ENCODE data around the gene OMG.
"Not testable (repeated sequence)": the region's sequence is repeated elsewhere in the genome, so short reads cannot be mapped to it uniquely, and the experiment has no call there.

Gene OMG

DNA sequence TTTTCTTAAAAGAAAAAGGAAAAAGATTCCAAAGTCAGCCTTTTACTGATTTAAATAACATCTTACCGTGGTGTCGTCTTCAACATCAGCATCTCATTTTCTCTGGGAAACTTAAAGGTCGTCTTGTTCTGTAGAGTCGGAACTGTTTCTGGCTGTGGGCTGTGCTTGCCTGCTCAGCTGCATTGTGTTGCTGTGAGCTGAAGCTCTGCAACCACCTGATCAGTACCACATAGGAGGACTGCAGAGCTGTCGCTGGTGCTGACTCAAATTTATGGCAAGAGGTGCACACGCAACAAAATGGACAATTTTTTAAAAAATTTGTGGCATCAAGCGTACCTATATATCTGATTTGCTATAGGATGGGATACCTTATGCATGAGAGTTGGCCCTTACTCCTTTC lies at the start of gene OMG:
TSS of gene OMG (minus strand) at position 150 of the 400 bp plus-strand sequence. CDS start 908 bp downstream, outside the sequence.
- no peak for DNase-seq

DNA sequence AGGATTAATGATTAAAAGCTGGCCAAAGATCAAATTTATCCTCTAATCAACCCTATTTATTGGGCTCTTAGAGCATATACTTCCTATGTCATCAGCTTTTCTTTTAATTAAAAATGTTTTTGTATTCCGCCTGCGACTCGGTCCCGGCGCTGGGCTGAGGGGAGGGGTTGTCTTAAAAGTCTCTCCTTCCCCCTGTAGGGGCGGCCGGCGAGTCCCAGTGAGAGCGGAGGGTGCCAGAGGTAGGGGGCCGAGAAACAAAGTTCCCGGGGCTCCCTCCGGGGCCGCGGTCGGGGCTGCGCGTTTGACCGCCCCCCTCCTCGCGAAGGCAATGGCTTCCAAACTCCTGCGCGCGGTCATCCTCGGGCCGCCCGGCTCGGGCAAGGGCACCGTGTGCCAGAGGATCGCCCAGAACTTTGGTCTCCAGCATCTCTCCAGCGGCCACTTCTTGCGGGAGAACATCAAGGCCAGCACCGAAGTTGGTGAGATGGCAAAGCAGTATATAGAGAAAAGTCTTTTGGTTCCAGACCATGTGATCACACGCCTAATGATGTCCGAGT lies 48.2 kb upstream of the OMG start:
- DNase-seq, result not testable (repeated sequence)

- DNase-seq, result no peak
Measured at GRCh38 chr17:31339906-31340661, 43.0 kb upstream of the OMG start.

- no peak for DNase-seq
Measured at GRCh38 chr17:31329221-31329620, 32.2 kb upstream of the OMG start.

DNA sequence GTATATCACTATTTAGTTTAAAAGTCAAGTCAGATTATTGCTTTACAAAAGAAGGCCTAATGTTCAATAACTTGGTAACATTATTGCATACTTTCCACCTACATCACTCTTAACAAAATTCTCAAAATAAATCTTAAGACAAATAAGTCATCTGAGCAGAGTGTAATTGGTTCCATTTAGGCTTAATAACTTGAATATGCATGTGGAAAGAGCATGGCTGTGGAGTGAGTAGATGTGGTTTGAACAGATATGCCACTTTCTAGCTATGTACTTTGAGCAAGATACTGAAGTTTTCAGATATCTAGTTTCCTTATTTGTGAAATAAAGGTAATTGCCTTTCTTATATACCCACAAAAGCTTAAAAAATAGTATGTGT lies 31.1 kb upstream of the OMG start:
- DNase-seq, result no peak

GRCh38 chr17:31327534-31328159 lies 30.6 kb upstream of the OMG start:
- no peak for DNase-seq

GRCh38 chr17:31323551-31323950 lies 26.5 kb upstream of the OMG start:
- DNase-seq, result no peak

- no peak for DNase-seq
Measured at GRCh38 chr17:31321966-31322365, 24.9 kb upstream of the OMG start.

GRCh38 chr17:31321481-31321880 lies 24.4 kb upstream of the OMG start, which contains the start of gene EVI2A:
Gene EVI2A, minus strand, starts transcription at chr17:31321622. Its CDS starts 2,609 bp downstream, at chr17:31319013.
- no peak for DNase-seq

GRCh38 chr17:31320791-31321190 lies 23.8 kb upstream of the OMG start:
- DNase-seq, result no peak

DNA sequence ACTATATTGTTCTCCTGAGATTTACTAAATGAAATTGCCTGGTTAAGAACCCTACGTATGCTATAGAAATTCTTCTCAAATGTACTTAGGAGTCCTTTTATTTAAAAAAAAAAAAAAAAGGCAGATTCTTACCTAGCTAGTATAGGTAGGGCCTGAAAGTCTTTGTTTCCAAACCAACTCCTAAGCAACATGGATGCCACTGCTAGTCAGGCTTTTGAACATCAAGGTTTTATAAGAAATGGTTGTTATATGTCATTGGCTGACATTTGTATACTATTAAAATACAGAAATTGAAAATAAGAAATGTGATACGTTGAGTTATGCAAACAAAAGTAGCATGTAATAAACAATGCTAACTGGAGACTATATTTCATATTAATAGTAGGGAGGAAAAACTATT lies 23.2 kb upstream of the OMG start:
- DNase-seq, result no peak

DNA sequence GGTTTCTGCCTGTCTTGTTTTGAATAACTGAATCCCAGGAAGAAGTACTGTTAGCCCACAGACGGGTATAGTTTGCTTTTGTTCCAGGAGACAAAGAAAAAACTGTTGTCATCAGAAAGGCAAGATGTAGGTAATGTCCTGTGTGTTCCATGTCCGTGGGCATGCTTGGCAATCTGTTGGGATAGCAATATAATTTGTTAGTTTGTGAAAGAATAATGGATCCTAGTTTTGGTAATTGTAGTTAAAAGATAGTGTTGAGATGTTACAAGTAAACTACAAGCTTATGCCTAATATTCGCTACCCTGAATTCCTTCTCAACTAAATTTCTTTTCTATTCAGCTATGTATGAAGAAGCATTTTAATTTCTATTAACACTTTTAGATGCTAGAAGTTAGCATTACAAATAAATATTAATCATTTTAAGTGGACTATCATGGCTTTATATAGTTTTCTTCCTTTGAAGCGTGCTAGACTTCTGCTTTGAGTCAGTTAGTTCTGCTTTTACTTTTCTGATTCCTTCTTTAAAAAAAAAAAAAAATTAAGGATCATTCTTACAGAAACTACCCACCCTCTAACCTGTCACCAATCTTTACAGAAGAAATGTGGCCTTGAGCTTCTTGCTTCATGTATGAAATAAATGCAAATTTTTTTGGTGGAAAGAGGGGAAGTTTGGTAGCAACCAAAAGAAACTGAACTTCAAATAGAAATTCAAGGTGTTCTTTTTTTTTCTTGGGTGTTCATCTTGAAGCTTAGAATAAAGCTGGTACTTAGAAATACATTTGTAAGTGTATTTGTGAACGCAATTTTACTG lies 22.0 kb upstream of the OMG start:
- DNase-seq, result no peak

- DNase-seq, result no peak
Measured at GRCh38 chr17:31318298-31318801, 21.3 kb upstream of the OMG start.

GRCh38 chr17:31314782-31315100 lies 17.7 kb upstream of the OMG start:
- no peak for DNase-seq

DNA sequence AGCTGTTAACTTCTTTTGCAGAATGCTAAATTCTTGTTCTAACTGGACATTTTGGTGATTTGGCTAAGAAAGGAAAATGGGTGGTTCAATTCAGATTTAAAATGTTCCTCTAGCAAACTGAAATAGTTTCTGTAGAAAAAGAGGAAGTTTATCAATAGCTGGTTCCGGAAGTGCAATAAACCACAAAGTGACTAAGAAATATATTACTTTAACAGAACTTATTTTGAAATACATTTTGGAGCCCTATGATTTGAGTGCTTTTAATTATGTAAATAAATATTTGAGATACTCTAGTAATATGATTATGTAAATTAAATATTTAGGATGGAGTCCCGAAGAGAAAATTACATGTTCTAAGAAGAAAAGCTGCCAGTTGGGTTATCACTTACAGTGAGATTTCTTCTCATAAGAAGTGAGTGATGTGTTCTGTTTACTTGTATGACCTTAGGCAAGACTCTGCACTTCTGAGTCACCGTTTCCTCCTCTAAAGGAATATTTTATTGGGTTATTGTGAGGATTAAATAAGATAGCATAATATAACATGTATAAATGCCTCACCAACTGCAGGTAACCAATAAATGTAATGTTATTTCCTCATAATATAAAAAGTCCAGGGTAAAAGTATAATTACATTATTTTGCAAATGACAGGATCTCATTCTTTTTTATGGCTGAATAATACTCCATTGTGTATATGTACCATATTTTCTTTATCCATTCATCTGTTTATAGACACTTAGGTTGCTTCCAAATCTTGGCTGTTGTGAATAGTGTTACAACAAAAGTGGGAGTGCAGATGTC lies 17.1 kb upstream of the OMG start, which contains the start of gene EVI2B:
TSS of gene EVI2B (minus strand) at position 73 of the 800 bp plus-strand sequence. CDS start 8,445 bp downstream, outside the sequence.
- DNase-seq, result no peak

DNA sequence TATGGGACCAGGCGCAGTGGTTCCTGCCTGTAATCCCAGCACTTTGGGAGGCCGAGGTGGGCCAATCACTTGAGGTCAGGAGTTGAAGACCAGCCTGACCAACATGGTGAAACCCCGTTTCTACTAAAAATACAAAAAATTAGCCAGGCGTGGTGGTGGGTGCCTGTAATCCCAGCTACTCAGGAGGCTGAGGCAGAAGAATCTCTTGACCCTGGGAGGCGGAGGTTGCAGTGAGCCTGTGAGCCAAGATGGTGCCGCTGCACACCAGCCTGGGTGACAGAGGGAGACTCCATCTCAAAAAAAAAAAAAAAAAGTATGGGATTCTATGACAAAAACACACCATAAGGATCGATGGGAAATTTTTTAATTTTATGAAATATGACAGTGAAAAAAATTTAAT lies 15.2 kb upstream of the OMG start:
- not testable (repeated sequence) for DNase-seq

- DNase-seq, result no peak
Measured at GRCh38 chr17:31311526-31311925, 14.5 kb upstream of the OMG start.

DNA sequence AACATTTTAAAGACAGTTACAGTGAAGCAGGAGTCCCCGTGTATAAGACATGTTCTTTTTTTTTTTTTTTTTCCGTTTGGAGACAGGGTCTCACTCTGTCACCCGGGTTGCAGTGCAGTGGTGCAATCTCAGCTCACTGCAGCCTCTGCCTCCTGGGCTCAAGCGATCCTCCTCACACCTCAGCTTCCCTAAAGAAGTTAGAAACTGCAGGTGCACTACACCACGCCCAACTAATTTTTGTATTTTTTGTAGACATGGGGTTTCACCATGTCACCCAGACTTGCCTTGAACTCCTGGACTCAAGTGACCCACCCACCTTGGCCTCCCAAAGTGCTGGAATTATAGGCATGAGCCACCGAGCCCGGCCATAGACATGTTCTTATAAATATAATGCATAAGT lies 13.8 kb upstream of the OMG start:
- no peak for DNase-seq

- DNase-seq, result no peak
Measured at GRCh38 chr17:31310260-31310659, 13.2 kb upstream of the OMG start.

GRCh38 chr17:31309556-31309955 lies 12.5 kb upstream of the OMG start:
- DNase-seq, result no peak

GRCh38 chr17:31308372-31309334 lies 11.6 kb upstream of the OMG start:
- no peak for DNase-seq
